Esophagus mucosa (tissue), 1 donor: ENCODE data around the gene HAP1. TPM values are rescaled to one million over a fixed set of nuclear protein-coding genes. Genes with fewer than 3 reads are reported as not detected.
"Not testable (repeated sequence)": the region's sequence is repeated elsewhere in the genome, so short reads cannot be mapped to it uniquely, and the experiment has no call there.

ENCODE experiments used
- ATAC-seq: fragments of 200-7000 bp; cut with Tn5 transposase; one replicate; pipeline ENCODE4 v1.9.1; 2020
- total RNA-seq: library from RNA; stranded (reverse); gene quantifications from one replicate; pipeline ENCODE4 v1.2.4, GENCODE V29; 2023
- donor health status: DM: yes; HTN: yes; CAD: no.

HAP1 gene
- total RNA-seq, 1 donor from 2014 or later: 1.4 TPM

DNA sequence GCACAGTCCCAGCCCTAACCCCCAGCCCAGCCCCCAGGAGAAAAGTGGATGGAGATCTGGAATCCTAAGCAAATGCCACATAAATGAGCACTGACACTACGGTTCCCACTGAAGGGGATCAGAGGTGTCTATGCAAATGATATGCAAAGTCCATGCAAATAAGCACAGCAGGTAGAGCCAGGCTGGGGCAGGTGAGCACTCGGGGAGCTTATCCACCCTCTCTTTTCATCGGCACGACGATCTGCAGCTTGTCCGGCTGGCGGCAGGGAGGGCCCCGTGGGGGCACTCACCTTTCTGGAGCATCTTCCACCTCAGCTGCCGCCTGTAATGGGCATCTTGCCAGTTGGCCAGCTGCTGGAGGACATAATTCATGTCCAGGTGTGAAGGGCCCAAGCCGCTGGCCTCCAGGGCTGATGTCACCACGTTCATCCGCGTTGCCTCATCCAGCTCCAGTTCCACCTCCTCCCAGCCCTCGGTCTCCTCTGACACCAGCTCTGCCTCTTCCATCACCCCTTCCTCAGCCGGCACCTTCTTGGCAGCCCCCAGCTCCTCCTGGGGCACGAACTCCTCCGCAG, 9.9 kb downstream of the HAP1 start:
- ATAC-seq: no peak

DNA sequence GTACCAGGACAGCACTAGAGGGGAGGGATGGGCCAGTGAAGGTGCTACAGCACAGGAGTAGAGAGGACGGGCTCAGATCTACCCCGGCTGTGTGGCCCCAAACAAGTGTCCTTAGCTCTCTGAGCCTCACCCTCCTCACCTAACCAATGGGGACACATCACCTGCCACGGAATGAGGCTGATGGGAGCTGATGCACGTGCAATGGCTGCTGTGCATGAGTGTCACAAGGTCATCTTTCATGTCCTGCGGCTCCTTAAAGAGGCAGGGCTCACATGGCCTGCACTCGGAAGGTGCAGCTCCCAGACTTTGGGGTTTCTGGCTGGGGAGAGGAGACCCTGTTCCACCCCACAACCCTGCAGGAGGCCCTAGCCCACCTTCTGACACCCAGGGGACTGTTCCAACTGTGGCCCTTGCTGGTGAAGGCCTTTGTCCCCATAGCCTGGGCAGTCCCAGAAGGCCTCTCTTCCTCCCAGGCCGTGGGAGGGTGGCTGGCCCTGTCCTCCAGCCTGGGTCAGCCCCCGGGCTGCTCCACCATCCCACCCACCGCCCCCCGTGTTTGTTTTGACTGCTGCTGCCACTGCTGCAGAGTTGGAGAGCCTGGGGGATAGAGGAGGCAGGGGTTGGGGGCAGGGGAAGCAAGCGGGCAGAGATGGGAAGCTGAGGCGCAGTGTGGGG, 10.5 kb downstream of the HAP1 start:
- no peak for ATAC-seq

DNA sequence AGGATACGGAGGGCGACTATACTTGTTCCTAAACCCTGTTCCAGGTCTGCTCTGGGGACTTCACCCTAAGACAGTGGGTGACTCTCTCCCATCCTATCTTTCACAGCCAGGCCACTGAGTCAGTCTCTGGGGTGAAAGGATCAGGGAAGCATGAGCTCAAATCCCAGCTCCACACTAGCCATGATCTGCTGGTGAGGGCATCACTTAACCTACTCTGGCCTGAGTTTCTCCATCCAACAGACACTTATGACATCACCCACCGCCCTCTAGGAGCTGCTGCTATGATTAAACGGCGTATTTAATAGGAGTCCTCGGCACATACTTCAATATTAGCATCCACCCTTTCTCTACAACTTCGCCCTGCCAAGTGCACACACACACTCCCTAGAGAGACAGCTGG, 12.2 kb downstream of the HAP1 start:
- no peak for ATAC-seq

DNA sequence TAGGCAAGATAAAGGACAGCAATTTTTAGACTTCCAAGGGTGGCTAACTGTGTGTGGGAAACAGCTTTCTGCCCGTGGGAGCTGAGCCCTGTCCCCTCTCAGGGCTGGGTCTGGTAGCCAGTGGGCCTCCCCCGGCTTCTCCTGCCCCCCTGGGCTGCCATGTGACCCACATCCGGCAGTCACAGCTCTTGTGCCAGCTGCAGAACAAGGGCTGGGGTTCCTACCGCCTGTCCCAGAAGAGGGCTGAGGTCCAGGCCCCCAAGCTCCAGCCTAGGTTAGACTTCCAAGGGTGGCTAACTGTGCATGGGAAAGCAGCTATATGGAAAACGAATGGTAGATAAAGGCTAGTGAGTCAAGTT, 16.2 kb downstream of the HAP1 start:
- no peak for ATAC-seq

DNA sequence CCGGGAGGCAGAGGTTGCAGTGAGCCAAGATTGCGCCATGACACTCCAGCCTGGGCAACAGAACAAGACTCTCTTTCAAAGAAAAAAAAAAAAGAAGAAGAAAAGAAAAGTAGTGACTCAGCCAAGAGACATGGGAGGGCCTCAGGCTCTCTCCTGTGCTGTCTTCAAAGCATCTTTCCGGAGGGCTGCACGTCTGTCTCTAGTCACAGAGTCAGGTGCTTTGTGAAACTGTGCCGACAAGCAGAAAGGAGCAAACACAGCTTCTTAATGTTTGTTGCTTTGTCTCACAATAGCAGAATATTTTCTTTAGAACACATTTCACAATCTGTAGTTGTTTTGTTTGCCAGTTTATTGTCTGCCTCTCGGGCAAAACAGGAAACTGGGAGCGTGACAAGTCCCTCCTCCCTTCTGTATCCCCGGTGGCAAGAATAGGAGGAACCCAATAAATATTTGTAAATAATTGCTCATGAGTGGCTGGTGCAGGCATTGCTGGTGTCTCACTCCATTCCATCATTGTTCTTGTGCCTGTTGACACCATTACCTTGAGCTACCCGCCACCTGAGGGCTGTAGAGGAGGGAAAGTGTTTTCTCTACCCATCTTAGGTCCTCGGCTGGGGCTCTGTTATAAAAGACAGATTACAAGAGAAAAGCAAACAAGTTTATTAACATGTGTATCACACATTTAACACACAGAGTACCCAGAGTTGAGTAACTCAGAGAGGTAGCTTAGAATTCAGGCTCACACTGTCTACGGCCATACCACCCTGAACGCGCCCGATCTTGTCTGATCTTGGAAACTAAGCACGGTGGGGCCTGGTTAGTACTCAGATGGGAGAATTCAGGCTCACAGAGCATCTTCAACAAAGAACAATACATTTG, 16.8 kb downstream of the HAP1 start:
- peak; percentile 65 for ATAC-seq

DNA sequence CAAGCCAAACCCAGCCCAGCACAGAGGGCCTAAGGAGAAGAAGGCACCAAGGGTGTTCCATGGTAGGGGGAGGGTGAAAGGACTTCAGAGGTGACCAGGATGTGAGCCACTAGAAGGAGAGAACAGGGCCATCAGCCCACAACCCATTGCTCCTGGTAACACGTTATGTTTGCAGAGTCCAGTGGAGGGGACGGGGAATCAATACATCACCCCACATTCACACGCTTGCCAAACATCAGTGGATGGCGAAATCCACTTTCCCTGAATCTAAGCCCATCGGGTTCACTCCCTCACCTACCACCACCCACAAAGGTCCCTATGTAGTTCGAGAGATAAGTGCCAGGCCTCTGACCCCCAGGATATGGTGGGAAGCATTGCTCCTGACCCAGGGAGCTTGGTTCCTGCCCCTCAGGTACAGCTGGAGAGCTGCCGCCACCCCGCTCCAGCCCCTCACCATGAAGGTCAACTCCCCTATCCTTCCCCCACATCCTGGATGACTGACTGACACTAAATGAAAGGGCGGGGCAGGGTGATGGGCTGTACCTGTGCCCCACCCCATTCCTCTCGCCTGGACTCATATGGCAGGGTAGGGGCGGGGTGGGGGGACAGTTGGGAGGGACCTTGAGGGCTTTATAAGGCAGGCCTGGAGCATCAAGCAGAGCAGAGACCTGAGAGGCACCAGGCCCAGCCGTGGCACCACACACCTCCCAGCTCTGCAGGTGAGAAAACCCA, 22.6 kb downstream of the HAP1 start, which contains the start of gene GAST:
TSS of gene GAST (plus strand) at position 663 of the 732 bp plus-strand sequence. CDS start 3,106 bp downstream, outside the sequence.
- ATAC-seq: peak; percentile 19

DNA sequence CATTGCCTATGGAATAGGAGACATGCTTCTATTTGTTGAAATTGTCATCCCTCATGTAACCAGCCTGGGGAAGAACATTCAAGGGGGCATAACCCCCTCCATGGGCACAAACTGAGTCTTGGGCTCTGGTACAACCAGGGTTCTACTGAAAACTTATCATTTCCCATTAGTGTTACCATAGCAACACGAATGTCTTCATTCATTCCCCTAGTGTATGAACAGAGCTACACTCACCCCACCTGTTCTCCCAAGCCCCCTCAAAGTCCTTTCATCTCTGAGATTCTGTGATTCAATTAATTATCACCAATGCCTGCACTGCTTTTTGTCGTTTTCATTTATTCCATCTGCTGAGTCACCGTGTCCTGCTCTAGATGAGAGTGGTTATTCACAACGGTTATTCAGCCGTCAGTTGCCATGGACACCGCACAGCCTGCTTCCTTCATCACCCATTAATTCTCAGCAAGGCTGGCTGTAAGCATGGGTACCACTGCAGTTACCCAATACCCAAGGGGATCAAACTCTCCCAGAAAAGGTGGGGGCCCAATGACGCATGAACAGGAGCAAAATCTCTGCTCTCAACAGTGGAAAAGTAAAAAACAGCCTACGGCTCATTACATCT, 23.9 kb downstream of the HAP1 start:
- peak; percentile 25 for ATAC-seq

DNA sequence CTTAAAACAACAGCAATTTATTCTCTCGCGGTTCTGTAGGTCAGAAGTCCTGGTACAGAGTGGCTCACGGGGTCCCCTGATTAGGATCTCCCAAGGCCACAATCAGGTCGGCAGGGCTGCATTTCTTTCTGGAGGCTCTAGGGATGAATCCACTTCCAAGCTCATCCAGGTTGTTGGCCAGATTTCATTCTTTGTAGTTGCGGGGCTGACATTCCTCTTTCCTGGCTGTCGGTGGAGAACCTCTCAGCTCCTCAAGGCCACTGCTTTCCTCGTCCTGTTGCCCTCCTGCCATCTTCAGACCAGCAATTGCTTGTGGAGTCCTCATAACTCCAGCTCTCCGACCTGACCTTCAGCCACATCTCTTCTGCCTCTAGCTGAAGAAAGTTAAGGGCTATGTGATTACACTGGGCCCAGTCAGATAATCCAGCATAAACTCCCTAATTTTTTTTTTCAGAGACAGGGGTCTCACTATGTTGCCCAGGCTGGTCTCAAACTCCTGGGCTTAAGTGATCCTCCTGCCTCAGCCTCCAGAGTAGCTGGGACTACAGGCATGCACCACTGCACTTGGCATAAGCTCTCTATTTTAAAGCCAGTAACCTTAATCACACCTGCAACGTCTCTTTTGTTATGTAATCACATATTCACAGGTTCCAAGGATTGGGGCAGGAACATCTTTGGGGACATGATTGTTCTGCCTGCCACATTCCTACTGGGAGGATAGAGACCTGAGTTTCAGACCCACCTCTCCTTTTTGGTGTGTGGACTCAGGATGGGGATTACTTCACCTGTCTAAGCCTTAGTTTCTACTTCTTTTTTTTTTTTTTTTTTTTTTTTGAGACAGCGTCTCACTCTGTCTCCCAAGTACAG, 26.4 kb downstream of the HAP1 start:
- ATAC-seq: no peak

DNA sequence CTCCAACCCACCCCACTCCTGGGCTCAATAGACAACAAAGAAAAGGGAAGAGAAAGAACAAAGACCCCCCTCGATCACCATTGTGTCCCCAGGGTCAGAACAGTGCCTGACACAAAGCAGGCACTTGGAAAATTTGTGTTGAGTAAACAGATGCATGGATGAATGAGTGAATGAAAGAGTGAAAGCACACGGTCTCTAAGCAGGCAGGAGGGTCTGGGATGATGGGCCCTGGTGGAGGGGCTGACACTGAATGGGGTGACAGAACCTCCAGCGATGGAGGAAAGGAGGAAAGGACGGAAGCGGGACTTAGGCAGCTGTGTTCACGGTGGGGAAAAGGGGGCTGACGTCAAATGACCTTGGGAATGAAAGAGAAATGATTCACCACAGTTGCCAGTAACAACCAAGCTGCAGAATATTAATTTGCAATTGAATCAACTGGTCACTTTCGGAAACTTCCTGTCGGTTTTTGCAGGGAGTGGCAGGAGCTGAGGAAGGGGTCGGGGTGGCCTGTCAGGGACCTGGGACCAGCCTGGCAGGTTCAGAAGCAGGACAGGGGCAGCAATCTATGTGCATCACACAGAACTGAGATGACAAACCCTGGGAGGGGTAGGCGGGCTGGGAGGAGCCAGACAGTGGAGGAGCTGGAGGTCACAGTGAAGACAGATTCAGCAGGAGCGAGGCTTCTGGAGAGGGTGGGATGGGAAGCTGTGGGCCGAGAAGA, 29.0 kb downstream of the HAP1 start:
- ATAC-seq: peak; percentile 21

DNA sequence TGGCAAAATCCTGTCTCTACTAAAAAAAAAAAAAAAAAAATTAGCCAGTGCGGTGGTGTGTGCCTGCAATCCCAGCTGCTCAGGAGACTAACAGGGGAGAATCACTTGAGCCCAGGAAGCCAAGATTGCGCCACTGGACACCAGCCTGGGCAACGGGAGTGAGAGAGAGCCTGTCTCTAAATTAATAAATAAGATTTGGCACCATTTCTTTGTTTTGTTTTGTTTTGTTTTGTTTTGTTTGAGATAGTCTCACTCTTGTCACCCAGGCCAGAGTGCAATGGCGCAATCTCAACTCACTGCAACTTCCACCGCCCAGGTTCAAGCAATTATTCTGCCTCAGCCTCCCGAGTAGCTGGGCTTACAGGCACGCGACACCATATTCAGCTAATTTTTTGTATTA, 31.7 kb downstream of the HAP1 start:
- no peak for ATAC-seq

DNA sequence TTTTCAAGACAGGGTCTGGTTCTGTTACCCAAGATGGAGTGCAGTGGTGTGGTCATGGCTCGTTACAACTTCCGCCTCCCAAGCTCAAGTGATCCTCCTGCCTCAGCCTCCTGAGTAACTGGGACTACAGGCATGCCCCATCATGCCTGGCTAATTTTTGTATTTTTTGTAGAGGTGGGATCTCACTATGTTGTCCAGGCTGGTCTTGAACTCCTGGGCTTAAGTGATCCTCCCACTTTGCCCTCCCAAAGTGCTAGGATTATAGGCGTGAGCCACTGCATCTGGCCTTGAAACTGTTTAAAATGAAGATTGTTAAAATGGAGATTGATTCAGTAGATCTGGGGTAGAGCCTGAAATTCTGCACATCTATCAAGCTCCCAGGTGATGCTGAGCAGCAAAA, 33.6 kb downstream of the HAP1 start:
- not testable (repeated sequence) for ATAC-seq

DNA sequence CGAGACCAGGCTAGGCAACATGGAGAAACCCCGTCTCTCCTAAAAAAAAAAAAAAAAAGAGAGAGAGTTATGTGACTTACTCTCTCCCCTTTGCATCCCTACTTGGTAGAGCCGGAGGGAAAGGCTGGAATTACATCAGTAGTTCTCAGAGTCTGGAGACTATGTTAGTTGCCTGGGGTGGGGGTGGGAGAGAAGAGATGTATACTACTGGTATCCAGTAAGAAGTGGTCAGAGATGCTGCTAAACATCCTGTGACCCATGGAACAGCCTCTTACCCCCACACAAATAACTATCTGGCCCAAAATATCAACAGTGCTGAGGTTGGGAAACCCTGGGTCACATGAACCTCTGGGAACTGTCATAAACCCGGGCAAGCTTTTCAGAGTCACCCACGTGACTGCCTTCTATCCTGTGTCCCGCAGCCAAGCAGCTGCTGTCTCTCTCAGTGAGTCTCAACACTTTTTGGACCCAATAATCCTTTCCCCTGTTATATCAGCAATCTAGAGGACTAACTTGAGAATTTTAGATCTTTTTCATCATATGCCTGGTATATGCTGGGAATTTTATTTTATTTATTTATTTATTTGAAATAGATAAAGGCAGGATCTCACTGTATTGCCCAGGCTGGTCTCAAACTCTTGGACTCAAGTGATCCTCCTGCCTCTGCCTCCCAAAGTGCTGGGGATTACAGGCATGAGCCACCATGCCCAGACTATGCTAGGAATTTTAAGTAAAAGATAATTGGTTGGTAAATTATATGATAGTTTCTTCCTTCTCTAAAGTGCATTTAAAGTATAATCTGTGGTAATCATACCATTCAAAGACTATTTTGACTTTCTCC, 37.1 kb downstream of the HAP1 start:
- ATAC-seq: peak; percentile 8

DNA sequence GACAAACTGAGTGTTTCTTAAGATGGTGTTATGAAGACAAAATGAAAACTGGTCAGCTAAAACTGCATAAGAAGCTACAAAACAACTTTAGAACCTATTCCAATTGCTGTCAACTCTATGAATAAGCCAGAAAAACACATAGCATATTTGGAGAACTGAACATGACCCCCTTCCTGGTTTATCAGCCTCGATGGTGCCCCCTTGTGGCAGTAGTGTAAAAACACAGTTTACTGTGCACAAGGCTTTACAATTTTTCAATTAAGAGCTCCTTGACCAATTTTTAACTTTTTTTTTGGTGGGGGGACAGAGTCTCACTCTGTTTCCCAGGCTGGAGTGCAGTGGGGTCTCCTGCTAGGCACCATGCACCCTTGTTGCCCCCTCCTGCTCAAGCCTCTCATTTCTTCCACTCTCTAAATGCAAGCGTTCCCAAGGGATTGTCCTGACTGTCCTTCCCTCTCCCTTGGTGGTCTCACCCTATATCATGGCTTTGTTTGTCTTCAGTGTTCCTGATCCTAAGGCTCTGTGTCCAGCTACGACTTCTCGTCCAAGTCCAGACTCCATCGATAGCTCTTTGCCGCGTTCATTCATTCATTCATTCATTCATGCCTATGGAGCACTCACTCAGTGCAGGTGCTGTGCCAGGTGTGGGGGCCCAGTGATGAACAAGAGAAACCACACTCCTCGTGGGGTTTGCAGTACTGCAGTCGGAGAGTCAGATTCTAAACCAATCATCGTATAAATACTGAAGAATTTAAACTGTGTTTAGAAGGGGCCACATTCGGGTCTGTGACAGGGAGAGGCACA, 38.3 kb downstream of the HAP1 start:
- ATAC-seq: peak; percentile 24

DNA sequence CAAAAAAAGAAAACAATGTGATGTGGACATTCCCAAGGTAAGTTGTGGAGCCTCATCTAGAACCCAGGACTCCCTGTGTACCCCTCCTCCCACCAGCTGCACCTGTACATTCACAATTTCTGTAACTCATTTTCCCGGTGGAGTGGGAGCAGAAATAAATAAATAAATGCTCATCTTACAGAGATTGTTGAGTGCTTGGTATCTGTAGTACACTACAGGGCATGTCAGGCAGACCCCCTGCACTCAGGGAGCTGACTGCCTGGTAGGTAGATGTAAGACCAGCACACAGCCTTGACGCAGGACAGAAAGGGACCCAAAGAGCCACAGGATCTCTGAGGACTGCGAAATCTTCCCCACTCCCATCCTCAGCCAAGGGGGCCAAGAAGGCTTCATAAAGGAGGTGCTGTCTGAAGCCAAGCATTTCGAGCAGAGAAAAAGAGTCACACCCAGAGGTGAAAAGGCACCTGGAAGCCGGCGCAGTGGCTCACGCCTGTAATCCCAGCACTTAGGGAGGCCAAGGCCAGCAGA, 39.2 kb downstream of the HAP1 start:
- ATAC-seq: peak; percentile 8

DNA sequence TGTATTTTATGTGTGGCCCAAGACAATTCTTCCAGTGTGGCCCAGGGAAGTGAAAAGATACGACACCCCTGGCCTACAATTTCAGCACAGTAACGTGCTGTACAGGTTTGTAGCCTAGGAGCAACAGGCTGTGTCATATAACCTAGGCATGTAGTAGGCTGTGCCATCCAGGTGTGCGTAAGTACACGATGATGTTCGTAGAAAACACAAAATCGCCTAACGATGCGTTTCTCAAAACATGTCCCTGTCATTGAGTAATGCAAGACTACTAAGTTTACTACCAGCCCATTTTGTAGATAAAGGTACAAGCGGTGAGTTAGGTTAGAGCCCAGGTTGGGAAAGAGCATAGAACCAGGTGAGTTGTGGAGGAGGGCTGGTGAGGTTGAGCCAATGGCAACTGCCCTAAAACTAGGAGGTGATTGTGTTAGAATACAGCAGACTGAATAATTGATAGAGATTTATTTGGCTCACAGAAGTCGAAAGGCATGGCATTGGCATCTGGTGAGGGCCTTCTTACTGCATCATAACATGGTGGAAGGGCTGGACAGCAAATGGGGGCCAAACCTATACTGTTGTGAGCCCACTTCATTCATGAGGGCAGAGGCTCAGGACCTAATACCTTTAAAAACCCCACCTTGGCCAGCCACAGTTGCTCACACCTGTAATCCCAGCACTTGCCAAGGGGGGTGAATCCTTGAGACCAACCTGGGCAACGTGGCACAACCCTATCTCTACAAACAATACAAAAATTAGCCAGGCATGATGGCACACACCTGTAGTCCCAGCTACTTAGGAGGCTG, 41.5 kb downstream of the HAP1 start:
- no peak for ATAC-seq

DNA sequence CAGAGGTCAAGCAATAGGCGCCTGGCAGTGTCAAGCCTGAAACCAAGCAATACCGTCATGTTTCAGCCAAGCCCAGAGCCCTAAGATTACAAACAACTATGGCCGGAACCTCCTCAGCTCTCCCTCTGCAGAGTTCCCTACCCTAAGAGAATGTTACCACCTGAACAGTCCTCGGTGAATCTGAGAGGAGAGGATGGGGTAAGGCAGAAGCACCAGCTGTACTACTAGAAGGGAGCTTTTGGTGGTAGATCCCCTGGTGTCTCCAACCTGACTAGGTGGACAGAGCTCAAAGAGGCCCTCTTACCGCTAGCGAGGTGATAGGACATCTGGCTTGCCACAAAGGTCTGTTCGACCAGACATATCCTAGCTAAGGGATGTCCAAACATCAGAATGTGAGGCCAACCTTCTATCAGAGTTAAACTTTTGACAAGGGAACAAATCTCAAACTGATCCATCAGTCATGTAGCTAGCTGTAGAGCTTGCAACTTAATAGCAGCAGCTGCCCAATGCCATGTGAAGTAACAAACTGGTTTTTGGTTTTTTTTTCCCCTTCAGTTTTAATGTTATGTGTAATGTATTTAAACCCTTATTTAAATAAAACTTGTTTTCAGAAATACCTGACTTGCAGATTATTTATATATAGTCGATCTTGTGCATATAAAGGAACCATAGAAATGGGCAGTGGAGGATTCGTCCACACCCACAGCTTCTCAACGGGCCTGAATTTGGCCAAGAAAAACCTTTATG, 43.2 kb downstream of the HAP1 start:
- ATAC-seq: no peak

DNA sequence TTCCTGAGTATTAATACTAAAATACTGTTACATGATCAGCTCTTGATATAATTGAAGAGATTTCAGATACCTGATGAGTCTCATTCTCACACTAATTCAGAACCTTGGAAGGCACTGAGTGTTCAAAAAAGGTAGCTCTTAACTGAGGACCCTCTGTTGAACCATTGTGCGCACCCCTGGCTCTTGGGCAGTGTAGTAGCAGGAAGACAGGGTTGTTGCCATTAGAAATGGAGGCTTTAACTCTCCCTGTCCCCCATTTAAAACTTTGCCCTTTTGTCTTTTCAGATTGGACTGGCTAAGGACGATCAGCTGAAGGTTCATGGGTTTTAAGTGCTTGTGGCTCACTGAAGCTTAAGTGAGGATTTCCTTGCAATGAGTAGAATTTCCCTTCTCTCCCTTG, 43.9 kb downstream of the HAP1 start:
- ATAC-seq: no peak
